GM18508 (cell line): Measurements from ENCODE around the gene HSPG2.

Source experiments
- ATAC-seq: cut with Tn5 transposase; IDR thresholded peaks from one replicate; pipeline ENCODE4 v1.9.1; 2021; ENCODE audit warnings: moderate number of reproducible peaks; ENCODE audit not compliant: insufficient read depth, unreplicated experiment

Gene HSPG2

DNA sequence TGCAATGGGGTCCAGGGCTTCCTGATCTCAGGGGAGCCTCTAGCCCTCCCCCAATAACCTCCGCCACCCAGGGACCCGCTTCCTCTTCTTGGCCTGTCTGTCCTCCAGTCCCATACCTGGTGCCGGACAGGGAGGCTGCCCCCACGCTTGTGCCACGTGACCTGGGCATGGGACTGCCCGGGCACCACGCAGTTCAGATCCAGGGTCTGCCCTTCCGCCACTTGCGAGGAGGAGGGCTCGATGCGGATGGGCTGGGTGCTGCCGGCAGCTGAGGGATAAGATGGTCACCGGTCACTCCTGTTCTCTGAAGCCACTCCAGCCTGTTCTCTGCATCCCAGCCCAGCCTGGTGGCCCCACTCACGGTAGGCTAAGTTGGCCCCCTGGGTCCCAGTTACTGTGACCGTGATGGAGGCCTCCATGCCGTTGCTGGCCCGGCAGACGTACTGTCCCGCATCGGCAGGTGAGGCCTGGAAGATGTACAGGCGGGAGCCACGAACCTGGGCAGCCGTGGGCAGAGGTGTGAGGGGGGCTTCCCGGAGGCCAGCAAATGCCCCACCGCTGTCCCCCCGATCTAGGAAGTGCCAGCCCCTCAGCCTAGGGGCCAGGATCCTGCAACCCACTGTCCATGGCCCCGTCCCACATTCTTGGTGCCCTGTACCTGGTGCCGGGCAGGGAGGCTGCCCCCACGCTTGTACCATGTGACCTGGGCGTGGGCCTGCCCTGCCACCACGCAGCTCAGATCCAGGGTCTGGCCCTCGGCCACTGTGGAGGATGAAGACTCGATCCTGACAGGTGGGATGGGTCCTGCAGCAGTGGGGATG, 85.5 kb downstream of the HSPG2 start:
- ATAC-seq = no peak

DNA sequence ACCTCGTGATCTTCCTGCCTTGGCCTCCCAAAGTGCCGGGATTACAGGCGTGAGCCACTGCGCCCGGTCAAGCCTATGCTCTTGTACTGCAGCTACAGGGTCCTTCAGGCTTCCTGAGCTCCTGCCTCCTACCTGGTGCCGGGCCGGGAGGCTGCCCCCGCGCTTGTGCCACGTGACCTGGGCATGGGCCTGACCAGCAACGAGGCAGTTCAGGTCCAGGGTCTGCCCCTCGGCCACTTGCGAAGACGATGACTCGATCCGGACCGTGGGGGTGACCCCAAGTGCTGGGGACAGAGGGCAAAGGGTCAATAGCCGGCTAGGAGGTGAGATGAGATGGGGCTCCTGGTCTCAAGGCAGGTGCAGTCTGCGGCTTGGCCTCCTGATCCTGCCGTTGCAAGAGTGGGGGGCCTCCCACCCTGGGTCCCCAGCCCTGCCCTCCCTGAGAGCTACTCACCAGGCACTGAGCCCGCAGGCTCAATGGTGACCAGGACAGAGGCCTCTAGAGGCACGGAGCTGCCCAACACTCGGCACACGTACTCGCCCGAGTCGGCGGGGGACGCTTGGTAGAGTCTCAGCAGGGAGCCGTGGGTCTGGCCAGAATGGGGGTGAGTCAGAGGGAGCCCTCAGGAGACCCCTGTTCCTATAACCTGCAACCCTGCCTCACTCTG, 87.1 kb downstream of the HSPG2 start:
- ATAC-seq = no peak

DNA sequence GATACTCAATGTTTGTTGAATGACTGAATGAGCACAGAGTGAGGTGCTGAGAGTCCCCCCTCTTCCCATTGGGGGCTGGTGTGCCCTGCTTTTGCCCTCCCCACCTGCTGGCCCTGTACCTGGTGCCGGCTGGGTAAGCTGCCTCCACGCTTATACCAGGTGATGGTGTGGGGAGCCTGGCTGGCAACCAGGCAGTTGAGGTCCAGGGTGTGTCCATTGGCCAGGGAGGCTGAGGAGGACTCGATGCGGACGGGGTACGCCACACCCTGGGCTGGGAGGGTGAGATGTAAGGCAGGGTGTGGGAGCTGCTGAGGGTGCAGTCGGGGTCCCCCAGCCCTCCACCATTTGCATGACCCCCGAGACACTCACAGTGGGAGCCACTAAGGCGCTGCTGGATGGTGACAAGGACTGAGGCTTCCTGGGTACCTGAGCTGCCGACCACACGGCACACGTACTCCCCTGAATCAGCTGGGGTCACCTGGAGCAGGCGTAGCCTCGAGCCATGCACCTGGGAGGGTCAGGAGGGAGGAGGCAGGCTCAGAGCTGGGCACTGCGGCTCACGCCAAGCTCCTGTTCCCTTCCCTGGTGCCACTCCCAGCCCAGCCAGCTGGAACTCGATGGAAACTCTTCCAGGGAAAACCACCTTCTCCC, 88.5 kb downstream of the HSPG2 start:
- no peak for ATAC-seq

DNA sequence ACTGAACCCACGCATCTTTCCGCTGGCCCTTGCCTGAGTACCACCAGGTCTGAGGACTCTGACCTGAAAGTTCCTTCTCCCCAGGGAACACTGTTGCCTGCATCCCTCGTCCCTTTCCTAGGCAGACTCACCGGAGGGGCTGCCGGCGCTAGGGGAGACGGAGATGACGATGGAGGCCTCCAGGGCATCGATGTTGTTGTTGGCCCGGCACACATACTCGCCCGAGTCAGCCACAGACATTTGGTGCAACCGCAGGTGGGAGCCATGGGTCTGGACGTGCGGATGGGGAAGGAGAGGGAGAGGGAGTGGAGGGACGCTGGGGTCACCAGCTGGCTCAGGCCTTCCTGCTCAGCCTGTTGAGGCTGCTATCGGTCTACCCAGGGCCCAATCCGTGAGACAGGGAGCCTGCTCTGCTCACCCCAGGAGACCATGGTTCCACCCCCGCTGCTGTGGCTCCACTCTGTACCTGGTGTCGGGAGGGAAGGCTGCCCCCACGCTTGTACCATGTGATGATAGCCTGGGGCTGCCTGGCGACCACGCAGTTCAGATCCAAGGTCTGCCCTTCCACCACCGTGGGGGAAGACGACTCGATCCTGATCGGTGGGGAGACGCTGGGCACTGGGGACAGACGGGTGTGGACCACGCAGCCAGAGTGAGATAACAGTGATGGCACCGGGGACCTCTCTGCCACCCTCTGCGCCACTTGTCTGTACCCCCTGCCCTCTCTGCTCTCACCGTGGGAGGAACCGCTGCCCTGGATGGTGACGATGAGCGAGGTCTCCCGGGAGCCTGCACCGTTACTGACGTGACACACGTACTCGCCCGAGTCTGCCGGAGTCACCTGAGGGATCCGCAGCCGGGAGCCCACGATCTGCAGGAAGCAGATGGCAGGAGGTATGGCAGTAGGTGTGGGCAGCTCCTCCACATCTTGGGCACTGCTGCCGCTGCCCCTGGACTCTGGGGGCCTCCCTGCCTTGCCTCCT, 89.6 kb downstream of the HSPG2 start:
- no peak for ATAC-seq

DNA sequence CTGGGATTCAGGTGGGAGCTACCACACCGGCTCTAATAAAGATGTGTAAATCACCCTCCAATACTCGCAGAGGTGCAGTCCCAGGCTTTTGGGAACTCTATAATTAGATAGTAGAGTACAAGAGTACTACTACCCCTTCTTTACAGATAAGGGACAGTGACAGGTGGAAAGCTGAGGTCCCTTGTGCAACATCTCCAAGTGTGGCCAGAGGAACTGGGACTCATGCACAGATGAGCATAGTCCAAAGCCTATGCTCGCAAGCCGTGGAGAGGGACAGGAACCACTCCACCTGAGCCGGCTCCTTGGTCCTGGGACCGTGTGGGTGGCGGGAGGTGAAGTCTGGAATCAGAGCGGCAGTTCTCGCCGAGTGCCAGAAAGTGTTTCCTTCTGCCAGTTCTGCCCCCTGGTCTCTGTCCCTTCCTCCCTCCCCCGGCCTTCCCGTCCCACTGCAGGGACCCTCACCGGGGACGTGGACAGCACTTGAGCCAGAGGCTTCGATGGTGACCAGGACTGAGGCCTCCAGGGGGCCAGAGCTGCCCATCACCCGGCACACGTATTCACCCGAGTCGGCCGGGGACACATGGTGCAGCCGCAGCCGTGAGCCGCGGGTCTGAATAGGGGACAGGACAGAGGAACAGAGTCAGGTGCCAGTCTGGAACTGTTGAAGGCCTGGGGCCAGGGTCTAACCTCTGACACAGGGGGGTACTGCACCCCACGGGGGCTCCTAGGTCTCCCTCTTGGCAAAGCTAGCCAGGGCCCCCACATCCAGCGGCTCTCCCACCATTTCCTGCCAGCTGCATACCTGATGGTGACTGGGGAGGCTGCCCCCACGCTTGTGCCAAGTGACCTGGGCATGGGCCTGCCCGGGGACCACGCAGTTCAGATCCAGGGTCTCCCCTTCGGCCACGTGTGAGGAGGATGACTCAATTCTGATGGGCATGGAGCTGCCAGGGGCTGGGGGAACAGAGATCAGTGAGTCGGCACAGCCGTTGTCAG, 91.2 kb downstream of the HSPG2 start:
- ATAC-seq = no peak

DNA sequence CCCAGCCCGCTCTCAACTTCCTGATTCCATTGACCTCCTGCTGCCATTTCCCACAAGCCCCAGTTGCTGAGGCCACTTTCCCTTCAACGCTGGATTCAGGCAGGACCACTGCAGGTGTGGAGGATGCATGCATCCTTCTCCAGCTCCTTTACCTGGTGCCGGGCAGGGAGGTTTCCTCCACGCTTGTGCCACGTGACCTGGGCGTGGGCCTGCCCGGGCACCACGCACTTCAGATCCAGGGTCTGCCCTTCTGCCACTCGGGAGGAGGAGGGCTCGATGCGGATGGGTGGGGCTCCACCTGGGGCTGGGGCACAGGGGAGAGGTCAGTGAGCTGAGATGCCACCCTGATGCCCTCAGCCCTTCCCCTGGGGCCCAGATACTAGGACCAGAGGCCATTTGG, 93.1 kb downstream of the HSPG2 start:
- no peak for ATAC-seq

DNA sequence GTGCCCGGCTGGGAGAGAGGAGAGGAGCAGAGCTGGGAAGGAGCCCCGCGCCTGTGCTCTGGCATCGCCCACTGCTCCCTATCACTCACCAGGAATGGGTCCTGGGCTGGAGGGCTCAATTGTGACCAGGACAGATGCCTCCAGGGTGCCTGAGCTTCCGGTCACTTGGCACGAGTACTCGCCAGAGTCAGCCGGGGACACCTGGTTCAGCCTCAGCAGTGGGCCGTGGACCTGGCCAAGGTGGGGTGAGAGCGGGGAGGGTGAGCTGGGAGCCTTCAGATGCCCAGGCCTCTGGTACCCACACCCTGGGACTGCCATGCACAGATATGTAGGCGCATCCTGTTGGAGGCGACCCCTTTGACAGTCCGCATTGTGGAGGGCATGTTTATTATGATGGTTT, 93.9 kb downstream of the HSPG2 start:
- no peak for ATAC-seq

DNA sequence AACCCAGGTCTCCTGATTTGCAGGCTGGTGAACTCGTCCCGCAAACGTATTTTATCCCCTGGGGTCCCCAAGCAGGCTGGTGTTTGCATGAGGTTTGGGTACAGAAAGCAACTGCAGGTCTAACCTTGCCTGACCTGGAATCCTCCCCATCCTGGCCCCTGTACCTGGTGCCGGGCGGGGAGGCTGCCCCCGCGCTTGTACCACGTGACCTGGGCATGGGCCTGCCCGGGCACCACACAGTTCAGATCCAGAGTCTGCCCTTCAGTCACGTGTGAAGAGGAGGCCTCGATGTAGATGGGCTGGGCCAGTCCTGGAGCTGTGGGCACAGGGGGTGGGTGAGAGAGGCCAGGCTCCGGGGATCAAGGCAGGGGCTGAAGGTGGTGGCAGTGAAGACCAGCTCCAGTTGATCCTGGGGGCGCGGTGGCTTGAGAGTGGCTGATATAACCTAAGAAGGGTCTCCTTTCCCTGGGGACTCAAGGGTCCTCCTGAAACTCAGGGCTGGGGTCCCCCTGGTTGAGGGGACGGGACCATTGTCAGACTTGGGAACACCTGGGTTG, 94.4 kb downstream of the HSPG2 start:
- no peak for ATAC-seq

DNA sequence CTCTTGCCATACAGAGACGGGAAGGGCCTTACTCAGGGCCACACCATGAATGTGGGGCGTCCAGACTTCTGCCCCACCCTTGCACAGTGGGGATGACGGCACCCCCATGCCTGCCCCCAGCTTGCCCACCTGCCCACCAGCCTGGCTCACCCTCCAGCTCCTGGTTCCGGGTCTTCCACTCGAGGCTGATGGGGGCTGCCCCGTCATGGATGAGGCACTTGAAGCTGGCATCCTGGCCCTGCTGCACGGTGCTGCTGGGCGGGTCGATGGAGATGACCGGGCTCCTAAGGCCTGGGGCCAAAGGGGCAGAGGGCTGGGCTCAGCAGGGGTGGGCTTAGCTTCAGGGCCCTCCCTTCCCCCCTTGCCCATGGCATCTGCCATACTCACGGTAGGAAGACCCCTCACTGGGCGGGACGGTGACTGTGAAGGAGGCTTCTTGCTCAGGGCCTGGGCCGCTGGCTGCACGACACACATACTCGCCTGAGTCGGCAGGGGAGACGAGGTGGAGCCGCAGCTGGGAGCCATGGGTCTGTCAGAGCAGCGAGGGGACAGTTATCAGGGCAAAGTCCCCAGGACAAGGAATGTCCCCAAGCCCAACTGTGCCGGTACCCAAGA, 95.2 kb downstream of the HSPG2 start:
- ATAC-seq = no peak

DNA sequence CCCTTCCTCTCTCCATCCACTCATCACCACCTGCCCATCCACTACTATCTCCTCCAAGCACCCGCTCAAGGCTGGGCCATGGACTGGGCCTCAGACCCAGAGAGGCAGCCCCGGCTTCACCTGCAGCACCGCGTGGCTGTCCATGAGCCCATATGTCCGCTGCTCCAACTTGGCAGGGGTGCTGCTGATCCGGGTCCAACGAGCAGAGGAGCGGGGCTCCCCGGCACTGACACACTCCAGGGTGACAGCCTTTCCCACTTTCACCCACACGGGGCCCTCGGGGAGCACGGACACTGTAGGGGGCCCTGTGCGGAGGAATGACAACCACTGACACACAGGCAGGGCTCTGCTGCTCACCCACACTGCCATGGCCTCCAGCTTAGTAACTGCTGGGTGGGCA, 96.1 kb downstream of the HSPG2 start:
- ATAC-seq = no peak

DNA sequence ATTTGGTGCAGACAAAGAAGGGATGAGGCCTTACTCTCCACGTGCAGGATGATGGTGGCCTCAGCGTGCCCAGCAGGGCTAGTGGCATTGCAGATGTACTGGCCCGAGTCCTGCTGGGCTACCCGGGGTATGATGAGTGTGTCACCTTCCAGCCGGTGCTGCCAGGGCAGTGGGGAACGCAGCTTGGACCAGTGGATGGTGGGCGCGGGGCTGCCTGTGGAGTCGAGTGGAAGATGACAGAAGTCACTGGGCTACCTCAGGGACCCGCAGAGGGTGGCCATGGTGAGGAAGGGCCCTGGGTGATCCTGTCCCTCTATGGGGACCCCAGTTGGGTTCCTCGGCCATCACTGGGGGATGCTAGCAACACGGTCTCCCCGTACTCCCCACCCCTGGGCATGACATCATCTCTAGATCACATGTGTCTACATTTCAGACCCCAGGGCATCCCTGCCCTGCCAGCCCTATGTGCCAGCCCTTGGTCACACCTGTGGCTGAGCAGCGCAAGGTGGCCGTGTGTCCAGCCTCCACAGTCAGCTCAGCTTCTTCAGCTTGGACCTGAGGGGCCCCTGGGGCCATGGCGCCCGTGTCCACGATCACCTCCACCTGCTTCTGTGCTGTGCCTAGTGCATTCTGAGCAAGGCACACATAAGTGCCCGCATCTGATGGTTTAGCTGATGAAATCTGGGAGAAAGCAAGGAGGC, 97.6 kb downstream of the HSPG2 start:
- ATAC-seq = no peak

DNA sequence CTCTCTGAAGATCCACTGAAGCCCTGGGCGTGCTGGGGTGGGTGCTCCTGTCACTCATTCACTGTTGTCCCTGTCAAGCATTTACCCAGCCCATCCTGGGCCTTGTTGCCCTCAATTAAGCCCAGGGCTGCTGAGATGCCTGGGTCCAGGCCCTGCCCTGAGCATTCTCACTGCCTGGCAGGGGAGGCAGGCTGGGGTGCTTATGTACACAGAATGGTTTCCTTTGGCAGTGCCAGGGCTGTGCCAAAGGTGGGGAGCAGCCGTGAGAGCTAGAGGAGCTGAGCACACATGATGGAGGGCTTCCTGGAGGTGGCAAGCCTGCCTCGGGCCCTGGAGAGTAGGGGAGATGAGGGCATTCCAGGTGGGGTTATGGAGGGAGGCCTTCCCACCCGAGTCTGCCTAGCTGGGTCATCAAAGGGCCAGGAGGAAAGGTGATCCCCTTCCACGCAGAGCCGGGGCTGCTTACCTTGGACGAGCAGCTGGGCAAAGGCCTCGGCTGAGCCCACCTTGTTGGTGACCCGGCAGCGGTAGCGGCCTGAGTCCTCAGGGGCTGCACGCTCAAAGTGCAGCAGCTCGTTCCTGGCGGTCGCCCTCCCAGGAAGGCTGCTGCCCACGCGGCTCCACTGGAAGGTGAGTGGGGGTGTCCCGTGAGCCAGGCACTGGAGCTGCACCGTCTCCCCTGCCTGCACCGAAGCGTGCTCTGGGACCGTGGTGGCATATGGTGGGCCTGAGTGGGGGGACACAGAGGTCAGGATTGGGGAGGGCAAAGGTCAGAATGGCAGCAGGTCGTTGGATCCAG, 98.6 kb downstream of the HSPG2 start:
- no peak for ATAC-seq

DNA sequence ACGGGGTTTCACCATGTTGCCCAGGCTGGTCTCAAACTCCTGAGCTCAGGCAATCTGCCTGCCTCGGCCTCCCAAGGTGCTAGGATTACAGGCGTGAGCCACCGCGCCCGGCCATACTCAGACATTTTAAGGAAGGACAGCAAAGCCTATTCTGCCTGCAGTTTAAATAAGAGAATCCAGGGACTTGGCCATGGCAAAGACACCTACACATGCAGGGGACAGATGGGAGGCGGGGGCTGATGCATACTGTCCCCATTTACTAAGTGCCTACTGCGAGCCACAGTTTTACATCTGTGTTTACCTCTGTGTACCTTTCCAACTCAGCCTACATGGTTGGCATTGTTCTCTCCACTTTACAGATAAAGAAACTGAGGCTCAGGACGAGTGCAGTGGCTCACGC, 99.6 kb downstream of the HSPG2 start:
- no peak for ATAC-seq

DNA sequence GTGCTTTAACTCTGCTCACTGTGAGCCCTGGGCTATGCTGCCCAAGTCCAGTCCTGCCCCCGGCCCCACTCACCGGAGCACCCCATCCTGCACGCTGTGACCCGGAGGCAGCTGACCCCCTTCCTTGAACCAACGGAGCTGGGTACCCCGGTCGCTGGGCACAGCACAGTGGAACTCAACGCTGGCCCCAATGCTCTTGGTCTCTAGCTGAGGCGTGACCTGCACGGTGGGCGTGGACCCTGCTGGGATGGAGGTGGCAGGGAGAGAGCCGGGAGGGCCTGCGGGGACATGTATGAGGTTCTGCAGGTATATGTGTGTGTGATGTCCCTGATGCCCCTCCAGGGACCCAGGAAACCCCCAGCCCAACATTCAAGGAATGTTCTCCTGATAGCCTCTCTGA, 100.4 kb downstream of the HSPG2 start:
- ATAC-seq = no peak

DNA sequence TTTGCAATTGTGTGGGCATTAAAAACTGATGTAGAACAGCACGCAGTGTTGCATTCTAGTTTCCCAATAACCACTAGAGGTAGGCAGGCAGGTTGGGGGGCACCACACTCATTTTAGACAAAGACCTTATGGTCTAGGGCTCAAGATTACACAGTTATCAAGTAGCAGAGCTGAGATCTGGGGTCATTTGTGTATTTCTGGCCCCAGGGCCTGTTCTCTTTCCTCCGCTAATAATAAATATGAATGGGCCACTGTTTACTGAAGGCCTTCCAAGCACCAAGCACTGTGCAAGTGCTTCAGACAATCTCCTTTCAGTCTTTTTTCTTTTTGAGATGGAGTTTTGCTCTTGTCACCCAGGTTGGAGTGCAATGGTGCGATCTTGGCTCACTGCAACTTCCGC, 101.1 kb downstream of the HSPG2 start:
- no peak for ATAC-seq

DNA sequence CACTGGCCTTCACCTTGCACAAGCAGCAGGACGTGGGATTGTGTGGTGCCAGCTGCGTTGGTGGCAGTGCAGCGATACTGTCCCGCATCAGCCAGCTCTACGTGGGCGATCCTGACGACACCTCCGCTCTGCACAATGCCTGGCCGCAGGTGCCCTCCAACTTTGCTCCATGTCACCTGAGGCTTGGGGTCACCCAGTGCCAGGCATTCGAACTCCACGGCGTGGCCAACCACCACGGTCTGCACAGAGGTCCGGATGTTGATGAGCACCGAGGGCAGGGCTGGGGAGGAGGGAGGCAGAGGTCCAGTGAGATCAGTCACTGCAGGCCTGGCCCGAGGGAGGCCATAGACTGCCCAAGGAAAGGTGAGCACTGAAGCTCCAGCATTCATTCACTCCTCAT, 102.4 kb downstream of the HSPG2 start:
- ATAC-seq = no peak

DNA sequence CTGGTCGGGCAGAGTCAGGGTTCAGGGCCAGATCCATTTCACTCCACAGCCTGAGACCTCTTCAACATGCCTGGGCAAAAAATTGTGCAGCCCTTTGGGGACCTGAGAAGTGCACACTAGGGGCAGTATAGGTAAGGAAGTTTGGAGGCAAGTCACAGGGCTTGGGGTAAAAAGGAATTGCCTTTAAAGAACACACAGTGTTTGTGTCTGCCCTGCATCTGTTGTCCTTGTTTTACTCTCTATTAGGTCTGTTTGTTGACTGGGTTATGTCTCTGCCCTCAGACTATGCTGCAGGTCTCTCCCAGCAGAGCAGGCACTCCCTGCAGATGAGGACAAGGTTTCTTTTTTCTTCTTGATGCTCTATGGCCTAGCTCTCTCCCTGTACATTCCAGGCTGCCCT, 103.0 kb downstream of the HSPG2 start:
- no peak for ATAC-seq
